BLaER1 (cell line): Measurements from ENCODE around the gene MAD1L1.
A peak's percentile ranks its signal among the peaks of the same experiment; 100 is the strongest.

Experiments used
- H3K27ac ChIP-seq: shearing (Covaris generic); formaldehyde crosslinking; 2 replicates; pipeline ENCODE4 v1.8.1; 2022
- H3K27me3 ChIP-seq: shearing (Covaris generic); formaldehyde crosslinking; 2 replicates; pipeline ENCODE4 v1.8.1; 2022
- H3K36me3 ChIP-seq: shearing (Covaris generic); formaldehyde crosslinking; 2 replicates; pipeline ENCODE4 v1.8.1; 2022
- H3K4me1 ChIP-seq: shearing (Covaris generic); formaldehyde crosslinking; 2 replicates; pipeline ENCODE4 v1.8.1; 2022
- H3K4me2 ChIP-seq: shearing (Covaris generic); formaldehyde crosslinking; 2 replicates; pipeline ENCODE4 v1.8.1; 2022
- H3K4me3 ChIP-seq: shearing (Covaris generic); formaldehyde crosslinking; 2 replicates; pipeline ENCODE4 v1.8.1; 2022
- H3K9ac ChIP-seq: shearing (Covaris generic); formaldehyde crosslinking; 2 replicates; pipeline ENCODE4 v1.8.1; 2022
- H3K9me3 ChIP-seq: shearing (Covaris generic); formaldehyde crosslinking; 2 replicates; pipeline ENCODE4 v1.8.1; 2022
- H4K20me1 ChIP-seq: shearing (Covaris generic); formaldehyde crosslinking; 2 replicates; pipeline ENCODE4 v1.8.1; 2022
- Cebpa-rat ChIP-seq: shearing (Covaris generic); IDR thresholded peaks from 2 replicates; pipeline ENCODE4 v1.8.1; 2022

MAD1L1 gene

DNA sequence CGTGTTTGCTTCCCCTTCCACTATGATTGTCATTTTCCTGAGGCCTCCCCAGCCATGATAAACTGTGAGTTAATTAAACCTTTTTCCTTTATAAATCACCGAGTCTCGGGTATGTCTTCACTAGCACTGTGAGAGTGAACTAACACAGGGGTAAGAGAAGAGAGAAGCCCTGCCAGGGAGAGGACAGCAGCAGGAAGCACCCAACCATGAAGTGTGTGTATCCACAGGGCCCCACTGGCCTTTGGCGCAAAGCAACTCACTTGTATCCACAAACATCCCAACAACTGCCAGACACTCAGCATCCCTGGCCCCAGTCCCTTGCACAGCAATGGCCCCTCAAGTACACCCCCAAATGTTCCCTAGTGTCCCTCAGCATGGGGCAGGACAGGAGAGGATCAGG lies 115.1 kb downstream of the MAD1L1 start:
- Histone ChIP-seq H4K20me1 (peaks cover 26% of the 10 kb centered on the region), H3K27ac (peak overlapping the region; percentile 84), H3K4me3 (no peak overlapping the region)

DNA sequence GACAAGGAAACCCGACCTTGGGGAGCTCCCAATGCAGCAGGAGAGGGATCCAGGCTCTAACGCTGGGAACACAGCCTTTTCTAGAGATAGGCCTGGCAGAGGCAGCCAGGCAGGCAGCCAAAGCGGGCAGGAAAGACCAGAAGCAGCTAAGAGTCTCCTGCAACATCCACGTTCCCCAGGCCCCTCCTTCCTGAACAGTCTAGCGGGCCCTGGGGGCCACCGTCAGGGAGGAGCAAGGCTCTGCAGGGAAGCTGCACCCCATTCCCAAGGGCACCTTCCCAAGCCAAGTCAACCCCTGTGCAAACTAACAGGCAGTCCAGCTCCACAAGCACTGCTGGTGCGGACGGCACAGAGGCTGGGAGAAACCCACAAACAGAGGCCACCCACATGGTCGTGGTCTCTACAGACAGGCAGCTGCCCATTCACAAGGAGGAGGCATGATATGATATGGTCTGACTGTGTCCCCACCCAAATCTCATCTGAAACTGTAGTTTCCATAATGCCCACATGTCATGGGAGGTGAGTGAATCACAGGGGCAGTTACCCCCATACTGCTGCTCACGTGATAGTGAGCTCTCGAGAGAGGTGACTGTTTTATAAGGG lies 115.7 kb downstream of the MAD1L1 start:
- TF ChIP-seq Cebpa-rat: no peak
- H3K4me3 ChIP-seq: 0 out of 2 replicates have a peak overlapping the region, but pooled peaks have one; percentile 6
- H3K9me3 ChIP-seq: peaks cover 20% of the 10 kb centered on the region
- H3K4me2 ChIP-seq: peak overlapping the region; percentile 94
- H4K20me1 ChIP-seq: peaks cover 26% of the 10 kb centered on the region
- H3K27me3 ChIP-seq: no peaks in the 10 kb centered on the region
- H3K4me1 ChIP-seq: peaks cover 100% of the 10 kb centered on the region
- peak overlapping the region; percentile 84 for H3K27ac ChIP-seq
- peak overlapping the region; percentile 46; the same call in 1 of the 2 replicates for H3K9ac ChIP-seq
- peaks cover 19% of the 10 kb centered on the region for H3K36me3 ChIP-seq

More for the DNA sequence above, 115.1 kb downstream of the MAD1L1 start:
- no peak overlapping the region for H3K9ac ChIP-seq
- H3K27me3 ChIP-seq: no peaks in the 10 kb centered on the region
- peaks cover 19% of the 10 kb centered on the region for H3K36me3 ChIP-seq
- H3K9me3 ChIP-seq: peaks cover 20% of the 10 kb centered on the region
- H3K4me2 ChIP-seq: peak overlapping the region; percentile 94
- no peak for TF ChIP-seq Cebpa-rat
- peaks cover 100% of the 10 kb centered on the region for H3K4me1 ChIP-seq

DNA sequence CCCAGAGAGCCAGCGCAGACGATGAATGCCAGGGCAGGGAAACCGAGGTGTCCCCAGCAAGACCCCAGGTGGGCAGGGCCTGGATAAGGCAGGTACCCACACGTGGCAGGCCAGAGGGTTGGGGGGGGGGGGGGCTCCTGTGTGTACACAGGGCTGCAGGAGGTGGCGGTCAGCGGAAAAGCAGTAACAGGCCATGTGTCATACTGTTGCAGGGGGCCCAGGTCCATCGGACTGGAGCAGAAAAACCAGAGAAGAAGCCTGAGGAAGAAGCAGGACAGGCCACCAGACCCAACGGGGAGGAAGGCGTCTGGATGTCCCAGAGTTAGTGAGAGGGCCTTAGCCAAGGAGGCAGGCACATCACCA lies 116.3 kb downstream of the MAD1L1 start:
- peaks cover 19% of the 10 kb centered on the region for H3K36me3 ChIP-seq
- H3K4me2 ChIP-seq: peak overlapping the region; percentile 94
- no peak for TF ChIP-seq Cebpa-rat
- H3K9me3 ChIP-seq: peaks cover 20% of the 10 kb centered on the region
- H3K27ac ChIP-seq: peak overlapping the region; percentile 84
- H3K4me1 ChIP-seq: peaks cover 100% of the 10 kb centered on the region
- H3K9ac ChIP-seq: peak overlapping the region; percentile 46; the same call in 1 of the 2 replicates
- no peaks in the 10 kb centered on the region for H3K27me3 ChIP-seq
- H4K20me1 ChIP-seq: peaks cover 20% of the 10 kb centered on the region
- no peak overlapping the region for H3K4me3 ChIP-seq

DNA sequence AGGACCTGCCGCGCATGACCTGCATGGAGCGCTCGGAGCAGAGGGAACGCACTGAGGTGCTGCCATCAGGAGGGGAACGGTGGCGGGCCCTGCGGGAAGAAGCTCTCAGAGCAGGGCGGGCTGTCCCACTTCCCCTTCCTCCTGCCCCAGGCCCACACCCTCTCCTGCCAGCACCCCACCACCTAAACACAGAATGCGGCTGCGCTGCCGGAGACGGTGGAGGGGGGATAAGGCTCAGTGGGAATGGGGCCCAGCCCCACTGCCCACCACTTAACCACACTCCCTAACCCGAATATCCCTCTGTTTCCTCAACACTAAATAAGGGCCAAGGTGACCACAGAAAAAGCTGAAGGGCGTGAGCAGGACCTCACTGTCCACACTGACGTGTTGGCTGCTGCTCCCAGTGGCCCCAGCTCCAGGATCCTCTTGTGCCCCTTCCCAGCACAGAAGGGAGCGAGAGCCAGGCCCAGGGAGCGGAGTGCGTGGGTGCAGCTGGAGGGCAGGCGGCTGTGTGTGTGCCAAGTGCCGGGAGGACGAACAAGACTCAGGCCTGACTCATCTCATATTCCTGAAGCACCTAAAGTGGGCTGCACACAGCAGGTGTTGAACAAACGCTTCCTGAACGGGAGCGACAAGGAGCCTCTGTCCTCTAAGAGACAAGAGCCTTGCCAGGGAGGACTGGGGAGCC lies 116.8 kb downstream of the MAD1L1 start:
- Histone ChIP-seq H4K20me1 (peaks cover 15% of the 10 kb centered on the region), H3K4me3 (peak overlapping the region; percentile 31; the same call in 1 of the 2 replicates), H3K4me2 (peak overlapping the region; percentile 94), H3K27ac (peak overlapping the region; percentile 84), H3K36me3 (peaks cover 19% of the 10 kb centered on the region), H3K27me3 (no peaks in the 10 kb centered on the region), H3K9ac (peak overlapping the region; percentile 46; the same call in 1 of the 2 replicates), H3K9me3 (peaks cover 20% of the 10 kb centered on the region), H3K4me1 (peaks cover 100% of the 10 kb centered on the region)
- TF ChIP-seq Cebpa-rat: no peak

DNA sequence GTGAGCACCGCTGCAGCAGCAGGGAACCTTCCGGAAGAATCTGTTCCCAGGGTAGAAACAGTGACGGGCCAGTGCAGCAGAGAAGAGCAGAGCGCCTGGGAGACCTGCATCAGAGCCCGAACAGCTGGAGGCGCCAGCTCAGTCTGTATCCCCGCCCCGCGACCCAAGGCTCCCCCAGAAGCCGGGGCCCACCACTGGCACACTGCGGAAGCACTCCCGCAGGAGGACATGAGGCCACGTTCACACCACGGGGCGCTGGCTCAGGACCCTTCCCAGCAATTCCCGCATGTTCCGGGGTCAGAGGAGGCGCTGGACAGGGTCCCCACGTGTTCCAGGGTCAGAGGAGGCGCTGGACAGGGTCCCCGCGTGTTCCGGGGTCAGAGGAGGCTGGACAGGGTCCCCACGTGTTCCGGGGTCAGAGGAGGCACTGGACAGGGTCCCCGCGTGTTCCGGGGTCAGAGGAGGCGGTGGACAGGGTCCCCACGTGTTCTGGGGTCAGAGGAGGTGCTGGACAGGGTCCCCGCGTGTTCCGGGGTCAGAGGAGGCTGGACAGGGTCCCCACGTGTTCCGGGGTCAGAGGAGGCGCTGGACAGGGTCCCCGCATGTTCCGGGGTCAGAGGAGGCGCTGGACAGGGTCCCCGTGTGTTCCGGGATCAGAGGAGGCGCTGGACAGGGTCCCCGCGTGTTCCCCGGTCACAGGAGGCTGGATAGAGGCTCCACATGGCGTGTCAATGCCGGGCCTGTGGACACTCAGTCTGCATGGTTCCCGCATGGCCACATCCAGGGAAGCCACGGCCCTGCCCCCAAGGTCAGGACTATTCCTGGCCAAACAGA lies 117.6 kb downstream of the MAD1L1 start:
- H3K27me3 ChIP-seq: no peaks in the 10 kb centered on the region
- H3K9me3 ChIP-seq: peaks cover 20% of the 10 kb centered on the region
- H3K9ac ChIP-seq: peak overlapping the region; percentile 46; the same call in 1 of the 2 replicates
- H3K36me3 ChIP-seq: peaks cover 19% of the 10 kb centered on the region
- TF ChIP-seq Cebpa-rat: no peak
- H4K20me1 ChIP-seq: peaks cover 8% of the 10 kb centered on the region; the same call in 1 of the 2 replicates
- H3K4me3 ChIP-seq: peak overlapping the region; percentile 31; the same call in 1 of the 2 replicates
- H3K27ac ChIP-seq: peak overlapping the region; percentile 84
- H3K4me1 ChIP-seq: peaks cover 99% of the 10 kb centered on the region
- H3K4me2 ChIP-seq: peak overlapping the region; percentile 94

DNA sequence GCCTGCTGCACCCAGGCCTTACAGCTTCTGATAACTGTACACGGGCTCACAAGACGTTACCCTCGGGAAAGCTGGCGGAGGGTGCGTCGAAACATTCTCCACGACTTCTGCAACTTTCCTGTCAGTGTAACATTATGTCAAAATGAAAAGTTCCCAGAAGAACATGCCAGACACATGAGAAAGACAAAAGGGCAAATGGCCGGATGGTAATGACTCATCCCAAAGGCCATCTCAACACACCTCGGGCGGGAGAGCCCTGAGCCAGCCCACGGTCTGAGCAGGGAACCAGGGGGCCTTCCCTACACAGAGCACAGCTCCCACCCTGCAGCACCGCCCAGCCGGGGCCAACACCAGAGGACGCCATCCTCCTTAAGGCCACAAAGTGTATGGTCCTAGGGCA lies 118.7 kb downstream of the MAD1L1 start:
- peak overlapping the region; percentile 94 for H3K4me2 ChIP-seq

DNA sequence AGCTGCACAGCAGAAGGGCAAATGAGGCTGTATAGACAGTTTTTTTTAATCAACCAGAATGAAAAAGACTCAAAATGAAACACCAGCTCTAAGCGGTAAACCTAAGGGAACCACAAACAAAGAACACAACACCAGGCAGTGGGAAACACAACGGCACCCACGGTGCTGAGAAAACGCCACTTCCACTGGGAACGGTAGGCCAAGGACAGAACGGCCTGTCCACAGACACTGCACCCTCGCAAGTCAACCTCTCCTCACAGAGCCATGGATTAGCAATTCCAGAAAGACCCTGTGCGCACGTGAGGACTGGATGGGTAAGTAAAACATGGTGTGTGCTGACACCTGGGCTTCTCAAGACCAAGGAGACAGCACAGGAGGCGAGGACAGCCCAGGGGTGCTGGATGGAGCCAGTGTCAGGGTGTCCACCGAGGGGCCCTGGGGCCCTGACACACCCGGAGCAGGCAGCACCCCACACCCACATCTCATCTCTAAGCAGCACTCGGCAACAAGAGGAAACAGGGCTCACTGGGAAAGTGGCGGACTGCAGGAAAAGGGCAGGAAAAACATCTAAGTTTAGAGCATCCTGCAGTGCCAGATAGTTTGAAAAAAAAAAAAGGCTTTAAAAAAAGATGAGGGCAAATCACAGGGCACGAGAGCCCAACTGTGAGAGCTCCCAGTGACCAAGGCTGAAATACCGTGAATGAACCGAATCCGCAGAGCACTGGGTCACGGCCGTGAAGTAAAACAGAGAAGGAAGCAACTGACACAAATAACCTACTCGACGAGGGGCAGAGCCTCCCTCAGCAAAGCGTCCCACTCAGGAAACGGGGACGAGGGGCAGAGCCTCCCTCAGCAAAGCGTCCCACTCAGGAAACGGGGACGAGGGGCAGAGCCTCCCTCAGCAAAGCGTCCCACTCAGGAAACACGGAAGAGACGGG lies 120.2 kb downstream of the MAD1L1 start:
- Histone ChIP-seq H4K20me1 (no peaks in the 10 kb centered on the region), H3K27ac (peak overlapping the region; percentile 97), H3K9me3 (peaks cover 20% of the 10 kb centered on the region), H3K27me3 (no peaks in the 10 kb centered on the region), H3K9ac (peak overlapping the region; percentile 86), H3K4me1 (peaks cover 97% of the 10 kb centered on the region), H3K4me3 (peak overlapping the region; percentile 64), H3K4me2 (peak overlapping the region; percentile 94), H3K36me3 (peaks cover 19% of the 10 kb centered on the region)
- no peak for TF ChIP-seq Cebpa-rat

More for the DNA sequence above, 118.7 kb downstream of the MAD1L1 start:
- peak overlapping the region; percentile 84; the same call in 1 of the 2 replicates for H3K27ac ChIP-seq
- peaks cover 19% of the 10 kb centered on the region for H3K36me3 ChIP-seq
- no peaks in the 10 kb centered on the region for H3K27me3 ChIP-seq
- H3K4me1 ChIP-seq: peaks cover 97% of the 10 kb centered on the region
- peaks cover 20% of the 10 kb centered on the region for H3K9me3 ChIP-seq
- no peak overlapping the region for H3K9ac ChIP-seq
- TF ChIP-seq Cebpa-rat: no peak
- H4K20me1 ChIP-seq: no peaks in the 10 kb centered on the region
- H3K4me3 ChIP-seq: no peak overlapping the region

DNA sequence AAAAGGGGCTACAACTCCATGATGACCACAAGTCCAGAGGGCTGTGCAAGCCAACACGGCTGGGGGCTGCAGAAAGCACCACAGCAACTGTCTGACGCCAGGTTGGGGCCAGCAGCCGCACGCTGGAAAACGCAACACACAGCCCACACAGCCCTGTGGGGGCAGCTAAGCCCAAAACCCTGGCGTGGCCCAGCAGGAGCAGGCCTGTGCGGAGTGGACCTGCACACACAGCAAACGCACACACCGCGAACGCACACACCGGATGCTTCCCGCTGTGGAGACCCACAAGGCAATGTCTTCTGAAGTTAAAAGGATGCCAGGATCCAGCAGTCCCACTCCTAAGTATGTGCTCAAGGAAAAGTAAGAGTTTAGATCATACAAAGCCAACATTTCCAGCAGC lies 121.2 kb downstream of the MAD1L1 start:
- Histone ChIP-seq H3K9ac (peak overlapping the region; percentile 86), H3K9me3 (peaks cover 20% of the 10 kb centered on the region), H3K36me3 (peaks cover 19% of the 10 kb centered on the region), H3K27ac (peak overlapping the region; percentile 97), H3K4me3 (peak overlapping the region; percentile 64), H3K27me3 (no peaks in the 10 kb centered on the region), H4K20me1 (no peaks in the 10 kb centered on the region), H3K4me2 (peak overlapping the region; percentile 94), H3K4me1 (peaks cover 97% of the 10 kb centered on the region)
- TF ChIP-seq Cebpa-rat: no peak
